SU-DHL-6 (cell line): Measurements from ENCODE around the gene TFF1.

Experiments
- H2AFZ ChIP-seq: fragments of 200-600 bp; sonication (generic); 2 replicates; pipeline ENCODE4 v1.6.1; 2014; ENCODE audit warnings: low read depth, mild to moderate bottlenecking, moderate library complexity, mixed read lengths, antibody characterized with exemption, low read length; ENCODE audit not compliant: severe bottlenecking
- H3F3A ChIP-seq: fragments of 200-600 bp; shearing (Covaris generic); 2 replicates; pipeline ENCODE4 v1.6.0; 2016; ENCODE audit warnings: antibody characterized with exemption, mild to moderate bottlenecking; ENCODE audit not compliant: insufficient read depth
- H3K27ac ChIP-seq: fragments of 200-600 bp; sonication (generic); 2 replicates; pipeline ENCODE4 v1.5.1; 2016; ENCODE audit warnings: low read depth, mild to moderate bottlenecking, low read length, moderate library complexity, mixed read lengths
- H3K27me3 ChIP-seq: fragments of 200-600 bp; sonication (generic), shearing (Covaris generic); 2 replicates; pipeline ENCODE4 v1.6.0; 2014; ENCODE audit warnings: mild to moderate bottlenecking, low read length
- H3K36me3 ChIP-seq: fragments of 200-600 bp; sonication (generic); 2 replicates; pipeline ENCODE4 v1.6.1; 2014; ENCODE audit warnings: mild to moderate bottlenecking, low read length, mixed read lengths
- H3K4me2 ChIP-seq: fragments of 300-600, 200-600 bp; shearing (Covaris generic), sonication (generic); 2 replicates; pipeline ENCODE4 v1.6.0; 2014; ENCODE audit warnings: low read length, low read depth, mild to moderate bottlenecking; ENCODE audit not compliant: poor library complexity, severe bottlenecking
- H3K4me3 ChIP-seq: fragments of 200-600 bp; sonication (generic); 2 replicates; pipeline ENCODE4 v1.5.1; 2014; ENCODE audit warnings: antibody characterized with exemption, low read length, mild to moderate bottlenecking, mixed read lengths; ENCODE audit not compliant: insufficient read depth, poor library complexity, severe bottlenecking
- H3K79me2 ChIP-seq: fragments of 200-600 bp; sonication (generic); 2 replicates; pipeline ENCODE4 v1.6.1; 2014; ENCODE audit warnings: mild to moderate bottlenecking, low read length, moderate library complexity; ENCODE audit not compliant: insufficient read depth
- H3K9ac ChIP-seq: fragments of 200-600 bp; sonication (generic); 2 replicates; pipeline ENCODE4 v1.7.0; 2014; ENCODE audit warnings: mild to moderate bottlenecking, low read length
- H3K9me2 ChIP-seq: fragments of 200-600 bp; sonication (generic); replicated peaks from 2 replicates; pipeline ENCODE4 v1.6.1; 2014; ENCODE audit warnings: low read length; ENCODE audit not compliant: insufficient read depth
- H3K9me3 ChIP-seq: fragments of 200-600 bp; sonication (generic); 2 replicates; pipeline ENCODE4 v1.6.1; 2014; ENCODE audit warnings: low read length, mixed read lengths; ENCODE audit not compliant: insufficient read depth
- H4K20me1 ChIP-seq: fragments of 200-600 bp; sonication (generic); 2 replicates; pipeline ENCODE4 v1.6.1; 2014; ENCODE audit warnings: low read depth, mild to moderate bottlenecking, antibody characterized with exemption, low read length, moderate library complexity, mixed read lengths
- CTCF ChIP-seq: fragments of 200-600 bp; sonication (generic); IDR thresholded peaks from one replicate; pipeline ENCODE4 v1.5.1; 2017; ENCODE audit warnings: antibody characterized with exemption, mild to moderate bottlenecking, low read length, moderate library complexity; ENCODE audit not compliant: insufficient read depth, poor library complexity, severe bottlenecking
- EZH2phosphoT487 ChIP-seq: fragments of 200-600 bp; sonication (generic), shearing (Covaris generic); conservative IDR thresholded peaks from 2 replicates; pipeline ENCODE4 v1.6.1; 2018; ENCODE audit warnings: mild to moderate bottlenecking, antibody characterized with exemption, low read length, moderate library complexity, mixed read lengths

Gene TFF1

GRCh38 chr21:42321845-42322244 lies 44.5 kb downstream of the TFF1 start:
- H3K9me2 ChIP-seq, result no peaks in the 10 kb centered on the region
- no peaks in the 10 kb centered on the region for H3K36me3 ChIP-seq
- H2AFZ ChIP-seq, result no peak overlapping the region
- H3F3A ChIP-seq, result no peaks in the 10 kb centered on the region
- no peak overlapping the region for H3K4me2 ChIP-seq
- H3K27me3 ChIP-seq, result no peaks in the 10 kb centered on the region
- no peak overlapping the region for H3K4me3 ChIP-seq
- no peak overlapping the region for H3K27ac ChIP-seq
- TF ChIP-seq EZH2phosphoT487, result no peak
- no peak for TF ChIP-seq CTCF
- H3K79me2 ChIP-seq, result no peaks in the 10 kb centered on the region
- H4K20me1 ChIP-seq, result no peaks in the 10 kb centered on the region
- no peaks in the 10 kb centered on the region for H3K9me3 ChIP-seq
- no peak overlapping the region for H3K9ac ChIP-seq

- Histone ChIP-seq H3F3A (no peaks in the 10 kb centered on the region), H3K79me2 (no peaks in the 10 kb centered on the region), H3K4me2 (no peak overlapping the region), H2AFZ (no peak overlapping the region), H3K4me3 (no peak overlapping the region), H3K36me3 (no peaks in the 10 kb centered on the region), H3K27me3 (no peaks in the 10 kb centered on the region), H4K20me1 (no peaks in the 10 kb centered on the region), H3K27ac (no peak overlapping the region), H3K9ac (no peak overlapping the region), H3K9me2 (no peaks in the 10 kb centered on the region), H3K9me3 (no peaks in the 10 kb centered on the region)
- TF ChIP-seq EZH2phosphoT487 (no peak), CTCF (no peak)
Measured at GRCh38 chr21:42321231-42321630, 45.1 kb downstream of the TFF1 start.

GRCh38 chr21:42320791-42321190 lies 45.5 kb downstream of the TFF1 start:
- Histone ChIP-seq H4K20me1 (no peaks in the 10 kb centered on the region), H3K27me3 (no peaks in the 10 kb centered on the region), H3K27ac (no peak overlapping the region), H3K4me2 (no peak overlapping the region), H3K36me3 (no peaks in the 10 kb centered on the region), H3K9me2 (no peaks in the 10 kb centered on the region), H2AFZ (no peak overlapping the region), H3K9ac (no peak overlapping the region), H3K4me3 (no peak overlapping the region), H3F3A (no peaks in the 10 kb centered on the region), H3K9me3 (no peaks in the 10 kb centered on the region), H3K79me2 (no peaks in the 10 kb centered on the region)
- TF ChIP-seq CTCF (no peak), EZH2phosphoT487 (no peak)
